ENCODE measurements around the gene SLIT3.

DNA sequence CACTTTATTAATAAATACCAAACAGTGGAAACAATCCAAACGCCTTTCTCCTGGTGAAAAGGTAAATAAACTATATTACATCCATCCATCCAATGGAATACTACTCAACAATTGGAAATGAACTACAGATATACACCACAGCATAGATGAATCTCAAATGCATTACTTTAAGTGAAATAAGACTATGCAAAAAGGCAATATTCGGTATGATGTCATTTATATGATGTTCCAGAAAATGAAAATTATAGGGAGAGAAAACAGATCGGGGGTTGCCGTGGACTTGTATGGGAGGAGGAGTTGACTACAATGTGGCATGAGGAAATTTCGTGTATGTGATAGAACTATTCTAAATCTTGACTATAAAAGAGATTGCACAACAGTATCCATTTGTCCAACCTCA, 27.5 kb upstream of the SLIT3 start:
- TF ChIP-seq, protein P1, sequence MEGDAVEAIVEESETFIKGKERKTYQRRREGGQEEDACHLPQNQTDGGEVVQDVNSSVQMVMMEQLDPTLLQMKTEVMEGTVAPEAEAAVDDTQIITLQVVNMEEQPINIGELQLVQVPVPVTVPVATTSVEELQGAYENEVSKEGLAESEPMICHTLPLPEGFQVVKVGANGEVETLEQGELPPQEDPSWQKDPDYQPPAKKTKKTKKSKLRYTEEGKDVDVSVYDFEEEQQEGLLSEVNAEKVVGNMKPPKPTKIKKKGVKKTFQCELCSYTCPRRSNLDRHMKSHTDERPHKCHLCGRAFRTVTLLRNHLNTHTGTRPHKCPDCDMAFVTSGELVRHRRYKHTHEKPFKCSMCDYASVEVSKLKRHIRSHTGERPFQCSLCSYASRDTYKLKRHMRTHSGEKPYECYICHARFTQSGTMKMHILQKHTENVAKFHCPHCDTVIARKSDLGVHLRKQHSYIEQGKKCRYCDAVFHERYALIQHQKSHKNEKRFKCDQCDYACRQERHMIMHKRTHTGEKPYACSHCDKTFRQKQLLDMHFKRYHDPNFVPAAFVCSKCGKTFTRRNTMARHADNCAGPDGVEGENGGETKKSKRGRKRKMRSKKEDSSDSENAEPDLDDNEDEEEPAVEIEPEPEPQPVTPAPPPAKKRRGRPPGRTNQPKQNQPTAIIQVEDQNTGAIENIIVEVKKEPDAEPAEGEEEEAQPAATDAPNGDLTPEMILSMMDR (IDR thresholded peaks at IDR 0.05; ENCODE audit: low read depth, low read length, poor library complexity, severe bottlenecking), result no peak
- TF ChIP-seq EZH2phosphoT487 (IDR thresholded peaks at IDR 0.05; ENCODE audit: borderline replicate concordance, low read length), result no peak

Data from DOHH2 (cell line).